Measurements from ENCODE around the gene KCNQ1.

Gene KCNQ1

GRCh38 chr11:2847561-2847960, 402.8 kb downstream of the KCNQ1 start:
- no peak for ATAC-seq
- TF ChIP-seq SNAI2 (CRISPR knock-in tag; IDR thresholded peaks at IDR 0.05) (no peak), ZC3H10 (CRISPR knock-in tag; IDR thresholded peaks at IDR 0.05) (no peak), ZNF565 (CRISPR knock-in tag; conservative IDR thresholded peaks at IDR 0.05; ENCODE audit: low read depth) (no peak), ZNF70 (CRISPR knock-in tag; IDR thresholded peaks at IDR 0.05) (no peak), ARNTL (CRISPR knock-in tag; IDR thresholded peaks at IDR 0.05; ENCODE audit: borderline replicate concordance, low read depth) (no peak)
- TF ChIP-seq, protein P1, sequence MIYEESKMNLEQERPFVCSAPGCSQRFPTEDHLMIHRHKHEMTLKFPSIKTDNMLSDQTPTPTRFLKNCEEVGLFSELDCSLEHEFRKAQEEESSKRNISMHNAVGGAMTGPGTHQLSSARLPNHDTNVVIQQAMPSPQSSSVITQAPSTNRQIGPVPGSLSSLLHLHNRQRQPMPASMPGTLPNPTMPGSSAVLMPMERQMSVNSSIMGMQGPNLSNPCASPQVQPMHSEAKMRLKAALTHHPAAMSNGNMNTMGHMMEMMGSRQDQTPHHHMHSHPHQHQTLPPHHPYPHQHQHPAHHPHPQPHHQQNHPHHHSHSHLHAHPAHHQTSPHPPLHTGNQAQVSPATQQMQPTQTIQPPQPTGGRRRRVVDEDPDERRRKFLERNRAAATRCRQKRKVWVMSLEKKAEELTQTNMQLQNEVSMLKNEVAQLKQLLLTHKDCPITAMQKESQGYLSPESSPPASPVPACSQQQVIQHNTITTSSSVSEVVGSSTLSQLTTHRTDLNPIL (CRISPR knock-in tag; IDR thresholded peaks at IDR 0.05; ENCODE audit: low read depth): no peak

- TF ChIP-seq GLIS3 (CRISPR knock-in tag; IDR thresholded peaks at IDR 0.05) (no peak), POU6F1 (CRISPR knock-in tag; IDR thresholded peaks at IDR 0.05; ENCODE audit: borderline replicate concordance, low read depth) (no peak), TCF4 (CRISPR knock-in tag; IDR thresholded peaks at IDR 0.05; ENCODE audit: borderline replicate concordance) (no peak), ZFP3 (CRISPR knock-in tag; IDR thresholded peaks at IDR 0.05) (no peak), ESRRG (CRISPR knock-in tag; IDR thresholded peaks at IDR 0.05) (no peak), TOX (CRISPR knock-in tag; IDR thresholded peaks at IDR 0.05; ENCODE audit: borderline replicate concordance) (no peak), ZNF8 (CRISPR knock-in tag; IDR thresholded peaks at IDR 0.05) (no peak), ZNF70 (CRISPR knock-in tag; IDR thresholded peaks at IDR 0.05) (no peak), SNAI2 (CRISPR knock-in tag; IDR thresholded peaks at IDR 0.05) (no peak), BACH2 (CRISPR knock-in tag; IDR thresholded peaks at IDR 0.05; ENCODE audit: borderline replicate concordance) (no peak), CSRNP3 (CRISPR knock-in tag; IDR thresholded peaks at IDR 0.05) (no peak), CSDC2 (CRISPR knock-in tag; IDR thresholded peaks at IDR 0.05) (no peak), PPARA (CRISPR knock-in tag; IDR thresholded peaks at IDR 0.05; ENCODE audit: borderline replicate concordance) (no peak), ZNF565 (CRISPR knock-in tag; conservative IDR thresholded peaks at IDR 0.05; ENCODE audit: low read depth) (no peak), ZC3H10 (CRISPR knock-in tag; IDR thresholded peaks at IDR 0.05) (no peak)
- TF ChIP-seq, protein P1 (CRISPR knock-in tag; IDR thresholded peaks at IDR 0.05; ENCODE audit: low read depth): no peak
- TF ChIP-seq, protein P2, sequence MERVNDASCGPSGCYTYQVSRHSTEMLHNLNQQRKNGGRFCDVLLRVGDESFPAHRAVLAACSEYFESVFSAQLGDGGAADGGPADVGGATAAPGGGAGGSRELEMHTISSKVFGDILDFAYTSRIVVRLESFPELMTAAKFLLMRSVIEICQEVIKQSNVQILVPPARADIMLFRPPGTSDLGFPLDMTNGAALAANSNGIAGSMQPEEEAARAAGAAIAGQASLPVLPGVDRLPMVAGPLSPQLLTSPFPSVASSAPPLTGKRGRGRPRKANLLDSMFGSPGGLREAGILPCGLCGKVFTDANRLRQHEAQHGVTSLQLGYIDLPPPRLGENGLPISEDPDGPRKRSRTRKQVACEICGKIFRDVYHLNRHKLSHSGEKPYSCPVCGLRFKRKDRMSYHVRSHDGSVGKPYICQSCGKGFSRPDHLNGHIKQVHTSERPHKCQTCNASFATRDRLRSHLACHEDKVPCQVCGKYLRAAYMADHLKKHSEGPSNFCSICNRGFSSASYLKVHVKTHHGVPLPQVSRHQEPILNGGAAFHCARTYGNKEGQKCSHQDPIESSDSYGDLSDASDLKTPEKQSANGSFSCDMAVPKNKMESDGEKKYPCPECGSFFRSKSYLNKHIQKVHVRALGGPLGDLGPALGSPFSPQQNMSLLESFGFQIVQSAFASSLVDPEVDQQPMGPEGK (CRISPR knock-in tag; IDR thresholded peaks at IDR 0.05; ENCODE audit: borderline replicate concordance): no peak
- ATAC-seq: no peak
Observed at GRCh38 chr11:2848497-2848896, 403.7 kb downstream of the KCNQ1 start.

DNA sequence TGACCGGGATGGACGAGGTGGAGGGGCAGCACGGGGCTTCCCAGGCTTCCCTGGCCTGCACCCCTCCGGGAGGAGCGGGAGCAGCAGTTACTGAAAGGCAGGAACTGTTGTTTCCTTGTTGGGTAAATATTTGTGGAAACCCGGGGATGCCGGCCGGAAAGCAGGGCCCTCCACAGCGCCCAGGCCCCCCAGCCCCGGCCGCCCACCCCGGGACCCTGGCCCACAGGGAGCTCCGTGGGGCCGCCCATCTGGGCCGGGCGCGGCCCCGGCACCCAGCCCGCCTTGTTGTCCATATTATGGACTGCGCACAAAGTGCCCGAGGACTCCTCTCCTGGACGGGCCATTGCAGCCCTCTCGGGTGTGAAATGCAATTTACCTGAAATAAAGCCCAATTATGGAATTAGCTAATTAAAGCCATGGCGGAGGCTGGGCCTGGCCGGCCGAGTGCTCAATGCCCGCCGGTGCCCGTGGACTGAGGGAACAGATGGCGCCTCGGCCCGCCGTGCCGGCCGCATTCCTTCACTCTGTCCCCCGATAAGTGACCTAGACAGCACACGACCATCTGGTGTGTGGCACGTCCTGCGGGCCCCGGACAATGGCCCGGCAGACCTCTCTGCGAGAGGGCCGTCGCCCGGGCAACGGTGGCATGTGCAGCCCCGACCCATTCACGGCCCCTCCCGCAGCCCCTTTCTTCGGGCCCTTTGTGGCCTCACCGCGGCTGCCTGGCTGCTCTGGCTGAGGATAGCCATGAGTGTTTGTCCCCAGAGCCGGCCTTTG, 405.4 kb downstream of the KCNQ1 start:
- TF ChIP-seq ZNF565 (CRISPR knock-in tag; conservative IDR thresholded peaks at IDR 0.05; ENCODE audit: low read depth) (no peak), TOX (CRISPR knock-in tag; IDR thresholded peaks at IDR 0.05; ENCODE audit: borderline replicate concordance) (no peak), RARB (CRISPR knock-in tag; IDR thresholded peaks at IDR 0.05) (no peak), ZC3H10 (CRISPR knock-in tag; IDR thresholded peaks at IDR 0.05) (no peak), OSR1 (CRISPR knock-in tag; IDR thresholded peaks at IDR 0.05) (no peak), SNAI2 (CRISPR knock-in tag; IDR thresholded peaks at IDR 0.05) (no peak)
- no peak for ATAC-seq

GRCh38 chr11:2853401-2853800, 408.6 kb downstream of the KCNQ1 start:
- no peak for ATAC-seq
- TF ChIP-seq SNAI2 (CRISPR knock-in tag; IDR thresholded peaks at IDR 0.05) (no peak), BACH2 (CRISPR knock-in tag; IDR thresholded peaks at IDR 0.05; ENCODE audit: borderline replicate concordance) (no peak), PPARA (CRISPR knock-in tag; IDR thresholded peaks at IDR 0.05; ENCODE audit: borderline replicate concordance) (no peak), ZNF70 (CRISPR knock-in tag; IDR thresholded peaks at IDR 0.05) (no peak), TSHZ2 (CRISPR knock-in tag; IDR thresholded peaks at IDR 0.05) (no peak), ESRRG (CRISPR knock-in tag; IDR thresholded peaks at IDR 0.05) (no peak), TOX (CRISPR knock-in tag; IDR thresholded peaks at IDR 0.05; ENCODE audit: borderline replicate concordance) (no peak), ZC3H10 (CRISPR knock-in tag; IDR thresholded peaks at IDR 0.05) (no peak)
- TF ChIP-seq, protein P2 (CRISPR knock-in tag; IDR thresholded peaks at IDR 0.05; ENCODE audit: borderline replicate concordance): no peak

All from SK-N-SH treated with all-trans-retinoic acid at 6 μM for 48 hours (cell line).